Endodermal cell (in vitro differentiated cells): ENCODE measurements around the gene ADAMTS4. TPM values are rescaled to one million over a fixed set of nuclear protein-coding genes. Genes with fewer than 3 reads are reported as not detected.

Experiments
- DNase-seq: peaks from one replicate; pipeline ENCODE4 v3.0.0-alpha.2; 2017
- H3K27ac ChIP-seq: 2 replicates; pipeline ENCODE4 v1.5.1; 2013; ENCODE audit warnings: mild to moderate bottlenecking, low read depth, low read length, moderate library complexity
- H3K27me3 ChIP-seq: 2 replicates; pipeline ENCODE4 v1.6.1; 2013; ENCODE audit warnings: mild to moderate bottlenecking, low read length, moderate library complexity; ENCODE audit not compliant: insufficient read depth, control insufficient read depth, poor library complexity, severe bottlenecking
- H3K36me3 ChIP-seq: 2 replicates; pipeline ENCODE4 v1.7.0; 2013; ENCODE audit warnings: mild to moderate bottlenecking, low read length, moderate library complexity; ENCODE audit not compliant: control insufficient read depth, insufficient read depth
- H3K4me1 ChIP-seq: one replicate; pipeline ENCODE4 v1.7.0; 2013; ENCODE audit warnings: low read length; ENCODE audit not compliant: control insufficient read depth, insufficient read depth
- H3K4me3 ChIP-seq: 2 replicates; pipeline ENCODE4 v1.5.1; 2013; ENCODE audit warnings: mild to moderate bottlenecking, low read length, moderate library complexity
- H3K9ac ChIP-seq: 2 replicates; pipeline ENCODE4 v1.6.1; 2013; ENCODE audit warnings: mild to moderate bottlenecking, low read length, moderate library complexity; ENCODE audit not compliant: poor library complexity, severe bottlenecking; ENCODE audit errors: extremely low read depth
- H3K9me3 ChIP-seq: 2 replicates; pipeline ENCODE4 v1.6.1; 2013; ENCODE audit warnings: mild to moderate bottlenecking, low read length, moderate library complexity; ENCODE audit not compliant: control insufficient read depth
- H3K27ac Mint-ChIP-seq: 2 replicates; pipeline ENCODE4 v1.8.0; 2020; ENCODE audit warnings: mixed read lengths
- H3K27me3 Mint-ChIP-seq: 2 replicates; pipeline ENCODE4 v1.8.0; 2021; ENCODE audit warnings: mild to moderate bottlenecking, mixed read lengths; ENCODE audit not compliant: insufficient read depth
- H3K36me3 Mint-ChIP-seq: 2 replicates; pipeline ENCODE4 v1.8.0; 2020; ENCODE audit warnings: low read depth, mixed read lengths
- H3K4me1 Mint-ChIP-seq: 2 replicates; pipeline ENCODE4 v1.8.0; 2020; ENCODE audit warnings: mixed read lengths
- H3K4me3 Mint-ChIP-seq: 2 replicates; pipeline ENCODE4 v1.8.0; 2020; ENCODE audit warnings: mild to moderate bottlenecking, moderate library complexity, mixed read lengths
- H3K9me3 Mint-ChIP-seq: 2 replicates; pipeline ENCODE4 v1.8.0; 2020; ENCODE audit warnings: mild to moderate bottlenecking, mixed read lengths
- WGBS, 2 experiments: methylation state at CpG; one replicate each; pipeline versions ENCODE4 v1.1.5 to v1.1.7; 2013; ENCODE audit warnings: missing lambda C conversion rate in 2 of 2, mixed read lengths in 1 of 2; ENCODE audit not compliant: insufficient coverage in 1 of 2, insufficient read length in 1 of 2; 5-methylcytosine and 5-hydroxymethylcytosine counted together
- microRNA-seq: library from miRNA; unstranded; fragments of <30 nt; microRNA quantifications from one replicate; pipeline ENCODE4 v1.2.0, GENCODE V29; 2020; ENCODE audit warnings: borderline microRNAs expressed
- total RNA-seq, 2 donors: library from RNA; stranded (reverse); fragmentation: NEBNext Ultra II Directional in 1 of 2; extraction: Animal tissue kit (Norgen Biotek cat#: 25700) in 1 of 2; gene quantifications; 2 replicates in 1 of 2; 3 replicates in 1 of 2; pipeline ENCODE4 v1.2.1, GENCODE V29; 2021
- TF ChIP-seq, protein P1 (sequence below): fragments of 200-600 bp; sonication (generic); conservative IDR thresholded peaks from 2 replicates; pipeline ENCODE4 v1.5.0; 2021; ENCODE audit warnings: antibody characterized with exemption, mild to moderate bottlenecking

The ADAMTS4 gene
- total RNA-seq, 2 donors from 2014 or later, result 4.4 to 9.6 TPM

DNA sequence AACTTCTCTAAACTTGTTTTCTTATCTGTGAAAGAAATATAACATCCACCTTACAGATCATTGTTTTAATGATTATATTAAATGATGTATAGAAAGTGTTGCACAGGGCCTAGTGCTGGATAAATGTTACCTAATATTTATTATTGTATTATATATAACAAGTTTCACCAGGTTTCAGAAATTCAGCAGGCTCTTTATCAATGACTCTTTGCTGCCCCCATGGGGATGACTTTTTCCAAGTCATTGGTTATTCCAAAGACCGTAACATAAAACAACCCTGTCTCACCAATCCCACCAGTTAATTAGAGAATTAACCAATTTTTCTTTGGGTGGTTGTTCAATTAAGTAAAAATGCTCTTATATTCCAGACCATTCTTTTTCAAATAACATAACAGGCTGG lies 59.1 kb downstream of the ADAMTS4 start:
- Histone ChIP-seq H3K36me3 (no peaks in the 10 kb centered on the region), H3K9me3 (no peaks in the 10 kb centered on the region), H3K27me3 (no peaks in the 10 kb centered on the region), H3K4me3 (no peak overlapping the region), H3K27ac (no peak overlapping the region), H3K4me1 (no peaks in the 10 kb centered on the region), H3K9ac (no peak overlapping the region)
- H3K27ac Mint-ChIP-seq, result no peak overlapping the region
- no peaks in the 10 kb centered on the region for H3K4me1 Mint-ChIP-seq
- no peaks in the 10 kb centered on the region for H3K27me3 Mint-ChIP-seq
- H3K9me3 Mint-ChIP-seq, result no peaks in the 10 kb centered on the region
- no peak overlapping the region for H3K4me3 Mint-ChIP-seq
- peaks cover 4% of the 10 kb centered on the region for H3K36me3 Mint-ChIP-seq
- TF ChIP-seq, protein P1, sequence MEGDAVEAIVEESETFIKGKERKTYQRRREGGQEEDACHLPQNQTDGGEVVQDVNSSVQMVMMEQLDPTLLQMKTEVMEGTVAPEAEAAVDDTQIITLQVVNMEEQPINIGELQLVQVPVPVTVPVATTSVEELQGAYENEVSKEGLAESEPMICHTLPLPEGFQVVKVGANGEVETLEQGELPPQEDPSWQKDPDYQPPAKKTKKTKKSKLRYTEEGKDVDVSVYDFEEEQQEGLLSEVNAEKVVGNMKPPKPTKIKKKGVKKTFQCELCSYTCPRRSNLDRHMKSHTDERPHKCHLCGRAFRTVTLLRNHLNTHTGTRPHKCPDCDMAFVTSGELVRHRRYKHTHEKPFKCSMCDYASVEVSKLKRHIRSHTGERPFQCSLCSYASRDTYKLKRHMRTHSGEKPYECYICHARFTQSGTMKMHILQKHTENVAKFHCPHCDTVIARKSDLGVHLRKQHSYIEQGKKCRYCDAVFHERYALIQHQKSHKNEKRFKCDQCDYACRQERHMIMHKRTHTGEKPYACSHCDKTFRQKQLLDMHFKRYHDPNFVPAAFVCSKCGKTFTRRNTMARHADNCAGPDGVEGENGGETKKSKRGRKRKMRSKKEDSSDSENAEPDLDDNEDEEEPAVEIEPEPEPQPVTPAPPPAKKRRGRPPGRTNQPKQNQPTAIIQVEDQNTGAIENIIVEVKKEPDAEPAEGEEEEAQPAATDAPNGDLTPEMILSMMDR, result peak; percentile 81
- 100% methylated on average over 1 of the region's 1 CpG; no CpG with 5 or more reads in 1 of the 2 experiments for WGBS, 2 experiments
- peak; percentile 74 for DNase-seq

DNA sequence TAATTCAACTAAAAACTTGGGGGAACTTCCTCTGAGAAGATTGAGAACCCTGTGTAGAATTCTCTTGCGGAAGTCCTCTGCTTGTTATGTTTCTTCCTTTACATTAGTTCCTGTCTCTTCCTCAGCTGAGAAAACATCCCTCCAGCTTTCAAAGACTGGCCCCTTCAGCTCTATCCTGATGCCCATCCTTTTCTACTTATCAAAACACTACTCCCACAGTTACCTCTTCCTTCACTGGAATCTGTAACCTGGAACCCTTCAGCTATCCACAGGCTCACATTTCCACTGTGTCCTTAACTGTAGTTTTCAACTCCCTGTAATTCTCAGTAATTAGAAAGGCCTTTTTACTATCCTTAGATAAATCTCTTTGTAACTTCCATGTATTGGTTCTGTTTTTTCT lies 60.4 kb downstream of the ADAMTS4 start:
- Mint-ChIP-seq H3K4me1 (no peaks in the 10 kb centered on the region), H3K4me3 (no peak overlapping the region), H3K9me3 (no peaks in the 10 kb centered on the region), H3K27me3 (no peaks in the 10 kb centered on the region), H3K27ac (no peak overlapping the region), H3K36me3 (peaks cover 4% of the 10 kb centered on the region)
- no peak overlapping the region for H3K4me3 ChIP-seq
- no peak overlapping the region for H3K9ac ChIP-seq
- no peak for DNase-seq
- H3K27ac ChIP-seq, result no peak overlapping the region
- H3K27me3 ChIP-seq, result no peaks in the 10 kb centered on the region
- no peaks in the 10 kb centered on the region for H3K36me3 ChIP-seq
- H3K4me1 ChIP-seq, result no peaks in the 10 kb centered on the region
- TF ChIP-seq, protein P1, result no peak
- 95 to 100% methylated on average over 1 of the region's 1 CpG for WGBS, 2 experiments
- H3K9me3 ChIP-seq, result no peaks in the 10 kb centered on the region

DNA sequence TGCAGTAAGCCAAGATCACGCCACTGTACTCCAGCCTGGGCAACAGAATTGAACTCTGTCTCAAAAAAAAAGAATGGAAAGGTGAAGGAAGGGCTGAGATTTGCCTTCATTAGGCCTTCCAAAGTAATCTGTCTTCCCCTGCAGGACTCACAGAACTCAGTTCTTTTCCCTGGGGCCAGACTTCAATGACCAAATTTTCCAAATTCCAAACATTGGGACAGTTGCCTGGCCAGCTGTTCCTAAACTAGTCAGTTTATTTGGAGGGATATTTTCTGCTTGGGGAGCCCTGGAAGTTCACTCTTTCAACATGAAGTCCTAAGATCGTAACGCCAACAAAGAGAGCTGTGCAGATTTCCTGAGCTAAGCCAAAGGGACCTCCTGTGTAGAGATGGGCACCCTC lies 61.0 kb downstream of the ADAMTS4 start:
- no peaks in the 10 kb centered on the region for H3K9me3 ChIP-seq
- Mint-ChIP-seq H3K4me1 (no peaks in the 10 kb centered on the region), H3K27ac (no peak overlapping the region), H3K4me3 (no peak overlapping the region), H3K27me3 (no peaks in the 10 kb centered on the region), H3K9me3 (no peaks in the 10 kb centered on the region), H3K36me3 (peaks cover 4% of the 10 kb centered on the region)
- 86 to 97% methylated on average over 3 of the region's 3 CpGs for WGBS, 2 experiments
- no peaks in the 10 kb centered on the region for H3K4me1 ChIP-seq
- no peak for DNase-seq
- no peaks in the 10 kb centered on the region for H3K36me3 ChIP-seq
- H3K27me3 ChIP-seq, result no peaks in the 10 kb centered on the region
- TF ChIP-seq, protein P1, result no peak
- H3K4me3 ChIP-seq, result no peak overlapping the region
- no peak overlapping the region for H3K9ac ChIP-seq
- H3K27ac ChIP-seq, result no peak overlapping the region

Small RNA genes lying within 50 kb of the gene (microRNA-seq; reads per million reads assigned to microRNA genes)
- not detected for gene MIR5187

Other genes starting within 250 kb of the ADAMTS4 start
- 10 to 100 TPM; 20.3 to 29.7 TPM for gene ITLN2, start 244.2 kb downstream of the ADAMTS4 start, total RNA-seq
- gene F11R, start 177.9 kb downstream of the ADAMTS4 start, total RNA-seq, result 100 to 1,000 TPM; 190 to 226 TPM
- 10 to 100 TPM; 59.1 to 76.4 TPM for gene TSTD1, start 160.1 kb downstream of the ADAMTS4 start, total RNA-seq
- gene USF1, start 153.1 kb downstream of the ADAMTS4 start, total RNA-seq, result 10 to 100 TPM; 55.5 to 57.3 TPM
- gene ARHGAP30, start 129.2 kb downstream of the ADAMTS4 start, total RNA-seq, result under 1 TPM; 0.07 to 0.13 TPM
- gene NECTIN4, start 109.5 kb downstream of the ADAMTS4 start, total RNA-seq, result not detected
- gene KLHDC9, start 100.7 kb downstream of the ADAMTS4 start, total RNA-seq, result 10 to 100 TPM; 14.6 to 25.4 TPM
- 10 to 100 TPM; 62.9 to 95.7 TPM for gene PFDN2, start 81.0 kb downstream of the ADAMTS4 start, total RNA-seq
- gene NIT1, start 80.9 kb downstream of the ADAMTS4 start, total RNA-seq, result 10 to 100 TPM; 51.0 to 65.1 TPM
- 10 to 100 TPM; 34.2 to 39.8 TPM for gene DEDD, start 66.4 kb downstream of the ADAMTS4 start, total RNA-seq
- 10 to 100 TPM; 89.5 to 97.1 TPM for gene UFC1, start 45.1 kb downstream of the ADAMTS4 start, total RNA-seq
- 10 to 100 TPM; 26.7 to 39.7 TPM for gene USP21, start 39.6 kb downstream of the ADAMTS4 start, total RNA-seq
- 10 to 100 TPM; 46.4 to 47.2 TPM for gene PPOX, start 32.6 kb downstream of the ADAMTS4 start, total RNA-seq
- 10 to 100 TPM; 30.4 to 37.9 TPM for gene B4GALT3, start 21.5 kb downstream of the ADAMTS4 start, total RNA-seq
- 10 to 100 TPM; 83.5 to 100.0 TPM for gene NDUFS2, start 3.3 kb upstream of the ADAMTS4 start, total RNA-seq
- gene FCER1G, start 16.2 kb upstream of the ADAMTS4 start, total RNA-seq, result under 1 TPM; 0.68 to 0.69 TPM
- gene APOA2, start 24.6 kb upstream of the ADAMTS4 start, total RNA-seq, result 100 to 1,000 TPM; 268 to 396 TPM
- 10 to 100 TPM in 1 of 2 donors, 1 to 10 TPM in 1; 9.0 to 11.6 TPM for gene TOMM40L, start 27.0 kb upstream of the ADAMTS4 start, total RNA-seq
- not detected for gene NR1I3, start 39.1 kb upstream of the ADAMTS4 start, total RNA-seq
- 10 to 100 TPM in 1 of 2 donors, 1 to 10 TPM in 1; 4.0 to 11.3 TPM for gene PCP4L1, start 59.7 kb upstream of the ADAMTS4 start, total RNA-seq
- gene MPZ, start 110.9 kb upstream of the ADAMTS4 start, total RNA-seq, result 1 to 10 TPM; 1.7 to 3.3 TPM
- gene SDHC, start 115.3 kb upstream of the ADAMTS4 start, total RNA-seq, result 100 to 1,000 TPM; 270 to 296 TPM
- gene CFAP126, start 168.8 kb upstream of the ADAMTS4 start, total RNA-seq, result 1 to 10 TPM in 1 of 2 donors, under 1 TPM in 1; 0.86 to 1.2 TPM